ENCODE data around the gene SLC22A5.

DNA sequence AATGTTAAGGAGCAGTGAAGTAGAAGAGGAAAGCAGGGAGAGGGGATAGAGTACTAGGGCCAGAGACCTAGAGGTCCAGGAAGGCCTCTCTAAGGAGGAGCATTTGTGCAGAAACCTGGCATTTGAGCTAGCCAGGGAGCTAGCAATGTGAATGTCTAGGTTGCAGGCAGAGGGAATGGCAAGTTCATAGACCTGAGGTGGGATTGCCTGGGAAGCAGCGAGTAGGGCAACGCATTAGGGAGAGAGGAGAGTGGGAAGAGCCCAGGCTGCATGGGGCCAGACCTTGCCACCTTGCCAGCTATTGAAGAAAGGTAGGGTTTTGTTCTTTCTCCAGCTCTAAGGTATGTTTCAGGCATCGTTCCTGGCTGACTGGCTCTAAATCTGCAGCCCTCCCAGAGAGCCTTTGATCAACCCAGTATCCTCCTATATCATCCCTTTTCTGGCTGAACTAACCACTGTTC is 54.0 kb downstream of the SLC22A5 start:
- TF ChIP-seq, protein P1, sequence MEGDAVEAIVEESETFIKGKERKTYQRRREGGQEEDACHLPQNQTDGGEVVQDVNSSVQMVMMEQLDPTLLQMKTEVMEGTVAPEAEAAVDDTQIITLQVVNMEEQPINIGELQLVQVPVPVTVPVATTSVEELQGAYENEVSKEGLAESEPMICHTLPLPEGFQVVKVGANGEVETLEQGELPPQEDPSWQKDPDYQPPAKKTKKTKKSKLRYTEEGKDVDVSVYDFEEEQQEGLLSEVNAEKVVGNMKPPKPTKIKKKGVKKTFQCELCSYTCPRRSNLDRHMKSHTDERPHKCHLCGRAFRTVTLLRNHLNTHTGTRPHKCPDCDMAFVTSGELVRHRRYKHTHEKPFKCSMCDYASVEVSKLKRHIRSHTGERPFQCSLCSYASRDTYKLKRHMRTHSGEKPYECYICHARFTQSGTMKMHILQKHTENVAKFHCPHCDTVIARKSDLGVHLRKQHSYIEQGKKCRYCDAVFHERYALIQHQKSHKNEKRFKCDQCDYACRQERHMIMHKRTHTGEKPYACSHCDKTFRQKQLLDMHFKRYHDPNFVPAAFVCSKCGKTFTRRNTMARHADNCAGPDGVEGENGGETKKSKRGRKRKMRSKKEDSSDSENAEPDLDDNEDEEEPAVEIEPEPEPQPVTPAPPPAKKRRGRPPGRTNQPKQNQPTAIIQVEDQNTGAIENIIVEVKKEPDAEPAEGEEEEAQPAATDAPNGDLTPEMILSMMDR (IDR thresholded peaks at IDR 0.05; ENCODE audit: low read length): no peak
- TF ChIP-seq EZH2 (IDR thresholded peaks at IDR 0.05; ENCODE audit: borderline replicate concordance, low read length): no peak

Measured in OCI-LY1 (cell line).